ENCODE data around the gene CRYL1.
A peak's percentile ranks its signal among the peaks of the same experiment; 100 is the strongest.

Gene CRYL1

DNA sequence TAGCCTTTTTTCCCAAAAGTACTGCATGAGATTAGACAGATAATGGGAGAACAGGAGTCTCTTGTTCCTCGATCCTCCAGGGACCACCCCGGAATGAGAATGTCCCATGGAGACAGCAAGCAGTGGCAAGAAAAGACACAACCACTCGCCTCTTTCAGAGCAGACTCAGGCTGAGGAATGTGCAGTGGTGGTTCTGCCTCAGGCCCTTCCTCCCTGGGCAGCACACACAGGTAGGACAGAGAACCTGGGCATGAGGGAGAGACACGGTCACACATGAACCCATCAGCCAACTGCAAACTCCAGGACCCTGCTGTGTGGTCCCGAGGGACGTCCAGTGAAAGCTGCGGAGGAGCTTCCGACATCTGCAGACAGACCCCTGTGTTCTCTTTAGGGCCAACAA lies 31.0 kb downstream of the CRYL1 start:
- DNase-seq (ENCODE audit: low read depth), result no peak
- no peak overlapping the region for H3K4me3 ChIP-seq (ENCODE audit: low read length)
- TF ChIP-seq, protein P1, sequence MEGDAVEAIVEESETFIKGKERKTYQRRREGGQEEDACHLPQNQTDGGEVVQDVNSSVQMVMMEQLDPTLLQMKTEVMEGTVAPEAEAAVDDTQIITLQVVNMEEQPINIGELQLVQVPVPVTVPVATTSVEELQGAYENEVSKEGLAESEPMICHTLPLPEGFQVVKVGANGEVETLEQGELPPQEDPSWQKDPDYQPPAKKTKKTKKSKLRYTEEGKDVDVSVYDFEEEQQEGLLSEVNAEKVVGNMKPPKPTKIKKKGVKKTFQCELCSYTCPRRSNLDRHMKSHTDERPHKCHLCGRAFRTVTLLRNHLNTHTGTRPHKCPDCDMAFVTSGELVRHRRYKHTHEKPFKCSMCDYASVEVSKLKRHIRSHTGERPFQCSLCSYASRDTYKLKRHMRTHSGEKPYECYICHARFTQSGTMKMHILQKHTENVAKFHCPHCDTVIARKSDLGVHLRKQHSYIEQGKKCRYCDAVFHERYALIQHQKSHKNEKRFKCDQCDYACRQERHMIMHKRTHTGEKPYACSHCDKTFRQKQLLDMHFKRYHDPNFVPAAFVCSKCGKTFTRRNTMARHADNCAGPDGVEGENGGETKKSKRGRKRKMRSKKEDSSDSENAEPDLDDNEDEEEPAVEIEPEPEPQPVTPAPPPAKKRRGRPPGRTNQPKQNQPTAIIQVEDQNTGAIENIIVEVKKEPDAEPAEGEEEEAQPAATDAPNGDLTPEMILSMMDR (conservative IDR thresholded peaks at IDR 0.05; ENCODE audit: low read length), result no peak

DNA sequence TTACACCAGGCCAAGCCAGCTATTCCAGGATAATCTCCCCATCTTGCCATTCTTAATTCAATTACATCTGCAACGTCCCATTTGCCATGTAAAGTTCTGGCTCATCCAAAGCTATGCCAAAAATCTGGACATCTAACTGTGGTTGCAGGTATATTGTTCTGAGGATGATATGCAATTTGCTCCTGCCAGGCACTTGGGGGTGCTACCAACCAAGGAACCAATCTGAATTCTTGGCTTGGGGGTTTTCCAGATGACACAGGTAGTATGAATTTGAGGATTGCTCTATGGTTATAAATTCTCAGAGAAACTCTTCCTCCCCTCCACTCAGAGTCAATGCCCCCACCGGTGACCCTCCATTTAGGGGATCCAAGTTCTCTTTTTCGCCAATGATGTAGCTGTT lies 33.0 kb downstream of the CRYL1 start:
- DNase-seq (ENCODE audit: low read depth), result no peak
- no peak overlapping the region for H3K4me3 ChIP-seq (ENCODE audit: low read length)
- TF ChIP-seq, protein P1 (conservative IDR thresholded peaks at IDR 0.05; ENCODE audit: low read length), result no peak

DNA sequence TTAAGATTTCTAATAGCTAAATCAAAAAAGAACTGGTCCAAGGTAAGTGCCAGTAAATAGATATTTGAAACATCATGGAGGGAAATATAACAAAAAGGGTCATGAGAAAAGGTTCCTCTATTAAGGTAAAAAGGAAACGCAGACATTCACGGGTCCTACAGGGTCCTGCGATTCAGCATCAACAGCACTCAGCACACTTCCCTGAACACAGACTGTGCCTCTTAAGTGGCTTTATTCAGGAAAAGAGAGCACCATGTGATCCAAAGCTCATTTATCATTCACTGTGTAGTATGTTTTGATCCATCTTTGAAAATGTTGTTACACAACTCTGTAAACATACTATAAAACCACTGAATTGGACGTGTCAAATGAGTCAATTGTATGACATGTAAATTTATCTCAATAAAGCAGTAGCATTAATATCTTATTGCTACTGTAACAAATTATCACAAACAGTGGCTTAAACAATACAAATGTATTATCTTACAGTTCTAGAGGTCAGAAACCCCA lies 33.7 kb downstream of the CRYL1 start:
- no peak for DNase-seq (ENCODE audit: low read depth)
- no peak overlapping the region for H3K4me3 ChIP-seq (ENCODE audit: low read length)
- TF ChIP-seq, protein P1 (conservative IDR thresholded peaks at IDR 0.05; ENCODE audit: low read length), result no peak

DNA sequence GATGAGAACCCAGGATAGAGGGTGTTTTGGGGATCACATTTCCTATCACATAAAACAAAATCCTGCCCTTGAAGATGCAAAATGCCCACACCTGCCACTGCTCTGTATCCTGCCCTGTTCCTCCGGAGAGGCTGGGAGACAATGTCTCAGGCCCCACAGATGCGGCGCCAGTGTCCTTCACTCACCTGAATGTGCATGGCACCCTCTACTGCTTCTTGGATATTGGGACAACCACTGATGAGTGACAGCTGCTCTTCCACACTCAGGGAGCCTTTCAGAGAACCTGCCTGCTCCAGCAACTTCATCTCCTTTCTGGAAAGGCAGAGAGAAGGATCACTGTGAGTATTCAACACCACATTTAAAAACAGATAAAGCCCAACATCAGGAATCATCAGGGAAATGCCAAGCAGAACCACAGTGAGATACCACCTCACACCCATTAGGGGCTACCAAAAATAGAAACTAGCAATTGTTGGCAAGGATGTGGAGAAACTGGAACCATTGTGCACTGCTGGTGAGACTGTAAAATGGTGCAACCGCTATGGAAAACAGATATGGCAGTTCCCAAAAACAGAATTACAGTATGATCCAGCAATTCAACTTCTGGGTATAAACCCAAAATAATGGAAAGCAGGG lies 36.4 kb downstream of the CRYL1 start:
- no peak overlapping the region for H3K4me3 ChIP-seq (ENCODE audit: low read length)
- DNase-seq (ENCODE audit: low read depth), result no peak
- TF ChIP-seq, protein P1 (conservative IDR thresholded peaks at IDR 0.05; ENCODE audit: low read length), result no peak

DNA sequence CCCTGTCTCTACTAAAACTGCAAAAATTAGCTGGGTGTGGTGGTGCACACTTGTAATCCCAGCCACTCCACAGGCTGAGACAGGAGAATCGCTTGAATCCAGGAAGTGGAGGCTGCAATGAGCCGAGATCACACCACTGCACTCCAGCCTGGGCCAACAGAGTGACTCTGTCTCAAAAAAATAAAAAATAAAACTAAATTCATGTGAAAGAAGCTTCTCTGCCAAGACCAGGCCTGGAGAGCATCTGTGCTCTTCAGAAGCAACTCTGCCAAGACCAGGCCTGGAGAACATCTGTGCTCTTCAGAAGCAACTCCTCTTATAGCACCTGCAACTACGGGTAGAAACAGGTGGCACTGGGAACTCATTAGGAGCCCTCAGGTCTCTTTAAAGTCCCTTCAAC lies 37.7 kb downstream of the CRYL1 start:
- peak; percentile 49 for DNase-seq (ENCODE audit: low read depth)
- TF ChIP-seq, protein P1 (conservative IDR thresholded peaks at IDR 0.05; ENCODE audit: low read length), result no peak
- no peak overlapping the region for H3K4me3 ChIP-seq (ENCODE audit: low read length)

DNA sequence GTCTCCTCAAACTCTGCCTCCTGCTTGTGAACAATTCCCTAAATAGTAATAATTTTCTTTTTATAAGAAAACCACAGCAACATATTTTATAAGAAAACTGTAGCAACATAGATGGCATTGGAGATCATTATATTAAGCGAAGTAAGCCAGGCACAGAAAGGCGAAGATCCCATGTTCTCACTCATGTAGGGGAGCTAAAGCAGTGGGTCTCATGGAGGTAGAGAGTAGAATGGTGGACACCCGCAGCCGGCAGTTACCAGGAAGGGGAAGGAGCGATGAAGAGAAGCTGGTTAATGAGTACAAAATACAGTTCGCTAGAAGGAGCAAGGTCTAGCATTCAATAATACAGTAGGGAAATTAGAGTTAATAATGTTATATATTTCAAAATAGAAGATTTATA lies 42.9 kb downstream of the CRYL1 start:
- H3K4me3 ChIP-seq (ENCODE audit: low read length), result no peak overlapping the region
- DNase-seq (ENCODE audit: low read depth), result no peak
- TF ChIP-seq, protein P1 (conservative IDR thresholded peaks at IDR 0.05; ENCODE audit: low read length), result no peak

DNA sequence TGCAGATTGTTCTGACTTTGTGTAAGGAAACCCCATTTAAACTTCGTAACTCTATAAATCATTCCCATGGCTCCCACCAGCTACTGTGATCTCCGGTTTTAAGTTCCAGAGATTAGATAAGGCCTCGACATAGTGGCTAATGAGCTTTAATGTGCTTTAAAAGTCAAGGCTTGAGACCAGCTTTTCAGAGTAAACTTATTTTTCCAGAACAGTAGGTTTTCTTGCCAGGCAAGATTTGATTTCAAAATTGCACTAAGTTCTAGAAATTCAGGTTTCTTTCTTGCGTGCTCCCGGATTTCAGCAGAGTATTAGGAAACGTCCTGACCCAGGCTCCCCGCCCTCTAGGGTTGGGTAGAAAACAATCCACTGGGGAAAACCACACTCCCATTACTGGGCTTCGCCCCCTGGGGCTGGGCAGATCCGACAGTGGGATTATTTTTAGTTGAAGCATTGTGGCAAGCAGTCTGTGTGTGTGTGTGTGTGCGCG lies 43.3 kb downstream of the CRYL1 start:
- DNase-seq (ENCODE audit: low read depth), result no peak
- H3K4me3 ChIP-seq (ENCODE audit: low read length), result no peak overlapping the region
- TF ChIP-seq, protein P1 (conservative IDR thresholded peaks at IDR 0.05; ENCODE audit: low read length), result no peak
